Thyroid gland (tissue), 4 donors: ENCODE data around the gene EFNA5.

Experiments
- POLR2A ChIP-seq, 2 donors: fragments of 450-650 bp; IDR thresholded peaks; one replicate each; pipeline ENCODE4 v1.6.1; 2017; ENCODE audit warnings: antibody characterized with exemption in 2 of 2, mild to moderate bottlenecking in 2 of 2, moderate library complexity in 1 of 2
- TF ChIP-seq, protein P1 (sequence below), 6 experiments: fragments of 200-600 bp in 3 of 6; fragments of 450-650 bp in 3 of 6; sonication (generic) in 3 of 6; IDR thresholded peaks; one replicate each; pipeline ENCODE4 v1.5.1; 2016 to 2019; ENCODE audit warnings: antibody characterized with exemption in 6 of 6, mild to moderate bottlenecking in 2 of 6, inconsistent platforms in 1 of 6, moderate library complexity in 1 of 6

- TF ChIP-seq, protein P1, sequence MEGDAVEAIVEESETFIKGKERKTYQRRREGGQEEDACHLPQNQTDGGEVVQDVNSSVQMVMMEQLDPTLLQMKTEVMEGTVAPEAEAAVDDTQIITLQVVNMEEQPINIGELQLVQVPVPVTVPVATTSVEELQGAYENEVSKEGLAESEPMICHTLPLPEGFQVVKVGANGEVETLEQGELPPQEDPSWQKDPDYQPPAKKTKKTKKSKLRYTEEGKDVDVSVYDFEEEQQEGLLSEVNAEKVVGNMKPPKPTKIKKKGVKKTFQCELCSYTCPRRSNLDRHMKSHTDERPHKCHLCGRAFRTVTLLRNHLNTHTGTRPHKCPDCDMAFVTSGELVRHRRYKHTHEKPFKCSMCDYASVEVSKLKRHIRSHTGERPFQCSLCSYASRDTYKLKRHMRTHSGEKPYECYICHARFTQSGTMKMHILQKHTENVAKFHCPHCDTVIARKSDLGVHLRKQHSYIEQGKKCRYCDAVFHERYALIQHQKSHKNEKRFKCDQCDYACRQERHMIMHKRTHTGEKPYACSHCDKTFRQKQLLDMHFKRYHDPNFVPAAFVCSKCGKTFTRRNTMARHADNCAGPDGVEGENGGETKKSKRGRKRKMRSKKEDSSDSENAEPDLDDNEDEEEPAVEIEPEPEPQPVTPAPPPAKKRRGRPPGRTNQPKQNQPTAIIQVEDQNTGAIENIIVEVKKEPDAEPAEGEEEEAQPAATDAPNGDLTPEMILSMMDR (IDR thresholded peaks at IDR 0.05): no peak
- TF ChIP-seq POLR2A (IDR thresholded peaks at IDR 0.05): no peak
Measured at GRCh38 chr5:107696498-107696897, 25.8 kb upstream of the EFNA5 start.
